OCI-LY7 (cell line): ENCODE results near the gene PITPNC1.

Source experiments
- EZH2phosphoT487 ChIP-seq: fragments of 200-600 bp; sonication (generic); IDR thresholded peaks from 2 replicates; pipeline ENCODE4 v1.6.1; 2018; ENCODE audit warnings: low read depth, borderline replicate concordance, mild to moderate bottlenecking, mixed run types, antibody characterized with exemption, low read length, moderate library complexity, mixed read lengths
- TF ChIP-seq, protein P1 (sequence below): fragments of 200-600 bp; sonication (generic); conservative IDR thresholded peaks from 2 replicates; pipeline ENCODE4 v1.5.1; 2014; ENCODE audit warnings: mild to moderate bottlenecking, antibody characterized with exemption, low read length, moderate library complexity, mixed read lengths

DNA sequence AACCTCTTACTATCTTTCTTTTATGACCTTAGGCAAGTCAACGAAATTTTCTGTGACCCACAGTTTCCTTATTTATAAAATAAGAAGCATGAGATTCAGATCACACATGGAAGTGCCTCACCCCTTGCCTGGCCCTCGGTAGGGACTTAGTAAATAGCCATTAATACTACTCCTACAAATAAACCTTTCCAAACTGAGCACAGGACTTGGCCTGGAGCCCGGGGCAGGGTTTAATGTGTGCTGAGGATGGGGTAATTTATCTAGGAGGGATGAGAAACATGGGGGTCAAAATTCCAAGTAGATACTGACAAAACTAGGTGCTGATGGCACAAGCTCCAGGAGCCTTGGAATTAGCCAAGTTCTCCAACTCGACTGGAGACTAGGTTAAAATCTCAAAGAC is 35.0 kb downstream of the PITPNC1 start:
- TF ChIP-seq, protein P1, sequence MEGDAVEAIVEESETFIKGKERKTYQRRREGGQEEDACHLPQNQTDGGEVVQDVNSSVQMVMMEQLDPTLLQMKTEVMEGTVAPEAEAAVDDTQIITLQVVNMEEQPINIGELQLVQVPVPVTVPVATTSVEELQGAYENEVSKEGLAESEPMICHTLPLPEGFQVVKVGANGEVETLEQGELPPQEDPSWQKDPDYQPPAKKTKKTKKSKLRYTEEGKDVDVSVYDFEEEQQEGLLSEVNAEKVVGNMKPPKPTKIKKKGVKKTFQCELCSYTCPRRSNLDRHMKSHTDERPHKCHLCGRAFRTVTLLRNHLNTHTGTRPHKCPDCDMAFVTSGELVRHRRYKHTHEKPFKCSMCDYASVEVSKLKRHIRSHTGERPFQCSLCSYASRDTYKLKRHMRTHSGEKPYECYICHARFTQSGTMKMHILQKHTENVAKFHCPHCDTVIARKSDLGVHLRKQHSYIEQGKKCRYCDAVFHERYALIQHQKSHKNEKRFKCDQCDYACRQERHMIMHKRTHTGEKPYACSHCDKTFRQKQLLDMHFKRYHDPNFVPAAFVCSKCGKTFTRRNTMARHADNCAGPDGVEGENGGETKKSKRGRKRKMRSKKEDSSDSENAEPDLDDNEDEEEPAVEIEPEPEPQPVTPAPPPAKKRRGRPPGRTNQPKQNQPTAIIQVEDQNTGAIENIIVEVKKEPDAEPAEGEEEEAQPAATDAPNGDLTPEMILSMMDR = no peak
- TF ChIP-seq EZH2phosphoT487 = no peak
